WI38 (cell line): ENCODE measurements around the gene CHCHD1.
A peak's percentile ranks its signal among the peaks of the same experiment; 100 is the strongest.
"Not testable (repeated sequence)": the region's sequence is repeated elsewhere in the genome, so short reads cannot be mapped to it uniquely, and the experiment has no call there.

Experiments used
- H3K4me3 ChIP-seq: 2 replicates; pipeline ENCODE4 v1.5.1; 2011; ENCODE audit warnings: low read depth, mild to moderate bottlenecking, control low read depth, low read length
- TF ChIP-seq, protein P1 (sequence below): IDR thresholded peaks from 2 replicates; pipeline ENCODE4 v1.5.1; 2012; ENCODE audit warnings: low read depth, mild to moderate bottlenecking, control low read depth, low read length

Gene CHCHD1

DNA sequence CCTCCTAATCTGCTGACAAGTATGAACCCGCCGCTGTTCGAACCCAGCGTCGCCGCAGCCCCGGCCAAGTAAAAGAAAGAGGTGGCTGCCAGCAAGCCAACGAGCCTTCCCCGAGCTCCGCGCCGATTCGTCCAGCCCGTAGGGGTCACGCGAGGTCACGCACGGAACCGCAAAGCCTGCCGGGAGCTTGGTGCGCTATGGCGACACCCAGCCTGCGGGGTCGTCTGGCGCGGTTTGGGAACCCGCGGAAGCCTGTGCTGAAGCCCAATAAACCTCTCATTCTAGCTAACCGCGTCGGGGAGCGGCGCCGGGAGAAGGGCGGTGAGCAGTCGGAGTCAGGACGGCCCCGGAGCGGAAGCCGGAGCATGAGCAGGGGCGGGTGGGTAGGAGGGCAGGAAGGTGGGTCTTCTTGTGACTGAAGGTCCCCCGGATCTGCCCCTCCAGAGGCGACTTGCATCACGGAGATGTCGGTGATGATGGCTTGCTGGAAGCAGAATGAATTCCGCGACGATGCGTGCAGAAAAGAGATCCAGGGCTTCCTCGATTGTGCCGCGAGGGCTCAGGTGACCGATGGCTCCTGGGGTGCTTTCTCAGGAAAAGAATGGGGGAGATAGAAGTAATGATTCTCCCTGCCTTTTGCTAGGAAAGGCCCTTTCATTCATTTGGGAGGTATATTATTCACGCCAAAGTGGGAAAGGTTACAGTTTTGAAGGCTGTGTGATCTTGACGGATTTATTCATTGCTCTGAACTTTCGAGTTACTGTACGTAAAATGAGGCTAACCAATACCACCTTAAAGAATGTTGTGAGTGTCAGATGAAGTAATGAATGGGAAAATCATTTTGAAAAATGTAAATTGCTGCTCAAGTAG is at the start of gene CHCHD1:
Gene CHCHD1, plus strand, starts transcription at position 170 of the 870 bp plus-strand sequence. Its CDS starts 28 bp downstream, at position 198.
- peak within 1 kb of the TSS; percentile 88 for H3K4me3 ChIP-seq
- TF ChIP-seq, protein P1, sequence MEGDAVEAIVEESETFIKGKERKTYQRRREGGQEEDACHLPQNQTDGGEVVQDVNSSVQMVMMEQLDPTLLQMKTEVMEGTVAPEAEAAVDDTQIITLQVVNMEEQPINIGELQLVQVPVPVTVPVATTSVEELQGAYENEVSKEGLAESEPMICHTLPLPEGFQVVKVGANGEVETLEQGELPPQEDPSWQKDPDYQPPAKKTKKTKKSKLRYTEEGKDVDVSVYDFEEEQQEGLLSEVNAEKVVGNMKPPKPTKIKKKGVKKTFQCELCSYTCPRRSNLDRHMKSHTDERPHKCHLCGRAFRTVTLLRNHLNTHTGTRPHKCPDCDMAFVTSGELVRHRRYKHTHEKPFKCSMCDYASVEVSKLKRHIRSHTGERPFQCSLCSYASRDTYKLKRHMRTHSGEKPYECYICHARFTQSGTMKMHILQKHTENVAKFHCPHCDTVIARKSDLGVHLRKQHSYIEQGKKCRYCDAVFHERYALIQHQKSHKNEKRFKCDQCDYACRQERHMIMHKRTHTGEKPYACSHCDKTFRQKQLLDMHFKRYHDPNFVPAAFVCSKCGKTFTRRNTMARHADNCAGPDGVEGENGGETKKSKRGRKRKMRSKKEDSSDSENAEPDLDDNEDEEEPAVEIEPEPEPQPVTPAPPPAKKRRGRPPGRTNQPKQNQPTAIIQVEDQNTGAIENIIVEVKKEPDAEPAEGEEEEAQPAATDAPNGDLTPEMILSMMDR: no peak

DNA sequence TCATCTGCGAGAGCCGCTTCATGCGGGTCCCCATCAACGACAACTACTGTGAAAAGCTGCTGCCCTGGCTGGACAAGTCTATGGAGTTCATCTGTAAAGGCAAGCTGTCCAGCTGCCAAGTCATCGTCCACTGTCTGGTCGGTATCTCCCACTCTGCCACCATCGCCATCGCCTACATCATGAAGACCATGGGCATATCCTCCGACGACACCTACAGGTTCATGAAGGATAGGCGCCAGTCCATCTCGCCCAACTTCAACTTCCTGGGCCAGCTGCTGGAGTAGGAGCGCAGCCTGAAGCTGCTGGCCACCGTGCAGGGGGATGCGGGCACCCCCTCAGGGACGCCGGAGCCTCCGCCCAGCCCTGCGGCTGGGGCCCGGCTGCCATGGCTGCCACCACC is 49.4 kb upstream of the CHCHD1 start:
- TF ChIP-seq, protein P1: no peak
- no peak overlapping the region for H3K4me3 ChIP-seq

DNA sequence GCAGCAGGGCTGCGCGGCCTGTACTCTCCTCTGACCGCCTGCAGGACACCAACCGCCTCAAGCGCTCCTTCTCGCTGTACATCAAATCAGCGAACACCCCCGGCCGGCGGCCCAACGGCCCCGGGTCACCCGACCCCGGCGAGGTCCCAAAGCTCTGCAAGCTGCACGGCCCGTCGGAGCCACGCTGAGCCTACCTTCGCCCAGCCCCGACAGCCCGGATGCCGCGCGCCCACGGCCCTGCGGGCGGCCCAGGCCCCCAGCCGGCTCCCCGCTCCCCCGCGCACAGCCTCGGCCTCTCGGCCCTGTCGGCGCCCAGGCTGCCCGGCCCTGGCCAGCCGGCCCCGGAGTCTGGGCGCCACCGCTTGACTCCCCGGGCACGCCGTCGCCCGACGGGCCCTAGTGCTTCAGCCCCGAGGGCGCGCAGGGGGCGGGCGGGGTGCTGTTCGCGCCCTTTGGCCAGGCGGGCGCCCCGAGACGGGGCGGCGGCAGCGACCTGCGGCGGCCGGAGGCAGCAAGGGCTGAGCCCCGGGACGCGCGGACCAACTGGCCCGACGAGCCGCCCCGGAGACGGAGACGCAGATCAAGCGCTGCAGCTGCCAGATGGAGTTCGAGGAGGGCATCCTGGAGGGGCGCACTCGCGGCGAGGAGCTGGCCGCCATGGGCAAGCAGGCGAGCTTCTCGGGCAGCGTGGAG is 48.8 kb upstream of the CHCHD1 start:
- H3K4me3 ChIP-seq: no peak overlapping the region
- TF ChIP-seq, protein P1: no peak

DNA sequence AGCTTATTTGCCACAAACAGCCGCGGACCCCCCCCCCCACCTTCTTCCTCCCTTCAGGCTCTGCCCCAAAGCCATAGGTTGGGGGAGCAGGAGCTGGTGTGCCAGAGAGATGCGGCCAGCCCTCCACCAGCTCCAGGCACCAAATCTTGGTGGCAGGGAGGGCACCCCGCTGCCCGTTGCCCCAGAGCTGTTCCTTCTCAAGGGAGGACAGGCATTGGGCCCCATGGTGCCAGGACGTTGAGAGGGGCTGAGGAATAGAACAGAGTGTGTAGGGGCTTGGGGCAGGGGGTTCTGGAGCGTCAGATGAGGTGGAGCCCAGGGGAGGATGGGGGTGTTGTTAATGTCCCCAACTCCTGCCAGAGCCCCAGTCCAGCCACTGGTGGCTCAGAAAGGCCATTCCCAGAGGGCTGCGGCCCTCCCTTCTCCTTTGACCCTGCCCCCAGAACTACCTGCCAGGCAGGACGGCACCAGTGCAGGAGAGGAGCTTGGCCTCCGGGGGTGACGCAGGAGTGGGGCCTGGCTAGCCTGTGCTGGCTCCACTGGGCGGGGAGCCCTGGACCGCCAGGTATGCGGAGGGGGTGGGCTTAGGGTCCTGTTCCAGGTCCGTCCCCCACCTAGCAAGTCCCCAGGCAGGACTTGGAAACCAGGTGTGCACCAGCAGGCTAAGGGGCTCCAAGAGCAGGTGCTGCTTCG is 47.7 kb upstream of the CHCHD1 start:
- H3K4me3 ChIP-seq: no peak overlapping the region
- TF ChIP-seq, protein P1: no peak

DNA sequence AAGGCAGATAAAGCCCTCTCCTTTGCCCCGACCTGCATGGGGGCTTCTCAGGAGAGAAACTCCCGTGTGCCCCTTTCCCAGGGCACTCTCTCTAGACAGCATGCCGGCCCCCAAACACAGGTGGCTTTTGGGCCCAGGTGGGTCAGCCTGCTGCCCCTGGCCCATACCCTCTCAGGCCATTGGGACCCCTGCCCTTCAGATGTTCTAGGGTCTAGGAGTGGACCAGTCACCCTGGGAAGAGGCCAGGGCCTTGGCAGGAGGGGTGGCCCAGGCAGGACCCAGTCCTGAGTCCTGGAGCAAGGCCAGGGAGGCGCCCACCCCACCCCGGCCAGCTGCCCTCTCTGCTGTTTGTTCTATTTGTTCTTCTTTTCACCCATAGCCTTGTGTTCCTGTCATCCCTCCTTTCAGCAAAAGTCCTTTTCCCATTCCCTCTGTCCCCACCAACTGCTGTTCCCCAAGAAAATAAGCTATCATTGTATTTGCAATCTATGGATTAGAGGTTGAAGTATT is 47.0 kb upstream of the CHCHD1 start:
- no peak overlapping the region for H3K4me3 ChIP-seq
- TF ChIP-seq, protein P1: no peak

DNA sequence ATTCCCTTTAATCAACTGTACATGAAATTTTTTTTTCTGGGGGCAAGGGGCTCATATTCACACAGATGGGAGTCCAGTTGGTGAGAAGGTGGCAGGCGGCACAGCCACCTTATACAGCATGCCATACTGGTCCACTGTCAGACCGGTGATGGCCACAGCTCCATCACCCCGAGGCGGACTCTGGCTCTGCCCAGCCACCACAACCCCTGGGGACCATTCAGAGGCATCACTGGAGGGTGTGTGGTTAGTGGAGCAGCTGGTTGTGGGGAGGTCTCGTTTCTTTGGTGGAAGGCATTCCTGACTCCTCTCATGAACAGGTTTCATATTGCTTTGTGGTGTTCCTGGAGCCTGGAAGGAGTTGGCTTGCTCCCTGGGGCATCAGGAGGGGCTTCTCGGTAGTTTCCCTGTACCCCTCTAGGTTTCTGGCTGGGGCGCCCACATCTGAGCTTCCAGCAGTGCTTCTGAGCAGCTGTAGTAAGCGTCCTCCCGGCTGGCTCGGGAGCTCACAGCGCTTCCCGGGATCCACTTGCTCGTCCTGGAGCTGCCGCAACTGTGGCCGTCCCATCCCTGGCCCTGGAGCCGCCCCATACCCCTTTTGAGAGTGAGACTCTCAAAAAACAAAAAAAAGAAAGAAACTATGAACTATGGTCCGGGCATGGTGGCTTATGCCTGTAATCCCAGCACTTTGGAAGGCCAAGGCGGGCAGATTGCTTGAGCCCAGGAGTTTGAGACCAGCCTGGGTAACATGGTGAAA is 41.2 kb upstream of the CHCHD1 start:
- not testable (repeated sequence) for H3K4me3 ChIP-seq

DNA sequence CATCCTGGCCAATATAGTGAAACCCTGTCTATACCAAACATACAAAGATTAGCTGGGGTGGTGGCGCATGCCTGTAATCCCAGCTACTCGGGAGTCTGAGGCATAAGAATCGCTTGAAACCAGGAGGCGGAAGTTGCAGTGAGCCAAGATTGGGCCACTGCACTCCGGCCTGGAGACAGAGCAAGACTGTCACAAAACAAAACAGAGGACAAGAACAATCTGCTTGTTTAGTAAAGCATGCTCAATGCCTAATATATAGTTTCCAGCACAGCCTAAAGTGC is 39.5 kb upstream of the CHCHD1 start:
- TF ChIP-seq, protein P1: no peak
- H3K4me3 ChIP-seq: no peak overlapping the region
